ENCODE results near the gene CDC14A.

DNA sequence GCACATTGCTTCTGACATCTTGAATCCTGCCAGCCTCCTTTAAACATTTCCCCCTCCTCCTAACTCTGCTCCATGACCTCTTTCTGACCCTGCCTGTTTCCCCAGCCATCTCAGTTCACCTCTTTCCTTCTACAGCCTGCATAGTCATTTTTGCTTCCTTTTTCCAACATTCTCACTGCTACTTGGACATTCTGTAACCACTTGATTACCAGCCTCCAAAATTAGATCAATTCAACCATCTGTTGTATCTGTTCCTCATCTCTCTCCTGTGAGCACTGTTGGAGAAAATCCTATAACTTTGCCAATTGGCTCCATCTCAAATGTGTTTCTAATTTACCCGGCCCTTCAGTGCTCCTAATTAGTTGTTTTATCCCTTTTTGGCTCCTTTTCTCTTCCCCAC is 158.1 kb downstream of the CDC14A start:
- TF ChIP-seq CTCF (IDR thresholded peaks at IDR 0.05) (no peak), POLR2A (IDR thresholded peaks at IDR 0.05) (no peak)

Data from uterus (tissue), 2 donors.